NCI-H226 (cell line): Measurements from ENCODE around the gene RC3H2.

Source experiments
- DNase-seq: peaks from one replicate; pipeline ENCODE4 v3.0.0-alpha.2; 2015

RC3H2 gene

DNA sequence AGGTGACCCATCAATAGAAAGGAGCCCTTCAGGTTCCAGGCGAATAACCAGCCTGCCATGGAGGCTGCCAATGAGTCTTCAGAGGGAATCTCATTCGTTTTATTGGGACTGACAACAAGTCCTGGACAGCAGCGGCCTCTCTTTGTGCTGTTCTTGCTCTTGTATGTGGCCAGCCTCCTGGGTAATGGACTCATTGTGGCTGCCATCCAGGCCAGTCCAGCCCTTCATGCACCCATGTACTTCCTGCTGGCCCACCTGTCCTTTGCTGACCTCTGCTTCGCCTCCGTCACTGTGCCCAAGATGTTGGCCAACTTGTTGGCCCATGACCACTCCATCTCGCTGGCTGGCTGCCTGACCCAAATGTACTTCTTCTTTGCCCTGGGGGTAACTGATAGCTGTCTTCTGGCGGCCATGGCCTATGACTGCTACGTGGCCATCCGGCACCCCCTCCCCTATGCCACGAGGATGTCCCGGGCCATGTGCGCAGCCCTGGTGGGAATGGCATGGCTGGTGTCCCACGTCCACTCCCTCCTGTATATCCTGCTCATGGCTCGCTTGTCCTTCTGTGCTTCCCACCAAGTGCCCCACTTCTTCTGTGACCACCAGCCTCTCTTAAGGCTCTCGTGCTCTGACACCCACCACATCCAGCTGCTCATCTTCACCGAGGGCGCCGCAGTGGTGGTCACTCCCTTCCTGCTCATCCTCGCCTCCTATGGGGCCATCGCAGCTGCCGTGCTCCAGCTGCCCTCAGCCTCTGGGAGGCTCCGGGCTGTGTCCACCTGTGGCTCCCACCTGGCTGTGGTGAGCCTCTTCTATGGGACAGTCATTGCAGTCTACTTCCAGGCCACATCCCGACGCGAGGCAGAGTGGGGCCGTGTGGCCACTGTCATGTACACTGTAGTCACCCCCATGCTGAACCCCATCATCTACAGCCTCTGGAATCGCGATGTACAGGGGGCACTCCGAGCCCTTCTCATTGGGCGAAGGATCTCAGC, 104.8 kb downstream of the RC3H2 start, which contains the start of gene OR1K1:
Gene OR1K1 (plus strand): TSS at position 58 of the 995 bp plus-strand sequence. CDS start 0 bp downstream, at position 58.
- DNase-seq, result no peak

DNA sequence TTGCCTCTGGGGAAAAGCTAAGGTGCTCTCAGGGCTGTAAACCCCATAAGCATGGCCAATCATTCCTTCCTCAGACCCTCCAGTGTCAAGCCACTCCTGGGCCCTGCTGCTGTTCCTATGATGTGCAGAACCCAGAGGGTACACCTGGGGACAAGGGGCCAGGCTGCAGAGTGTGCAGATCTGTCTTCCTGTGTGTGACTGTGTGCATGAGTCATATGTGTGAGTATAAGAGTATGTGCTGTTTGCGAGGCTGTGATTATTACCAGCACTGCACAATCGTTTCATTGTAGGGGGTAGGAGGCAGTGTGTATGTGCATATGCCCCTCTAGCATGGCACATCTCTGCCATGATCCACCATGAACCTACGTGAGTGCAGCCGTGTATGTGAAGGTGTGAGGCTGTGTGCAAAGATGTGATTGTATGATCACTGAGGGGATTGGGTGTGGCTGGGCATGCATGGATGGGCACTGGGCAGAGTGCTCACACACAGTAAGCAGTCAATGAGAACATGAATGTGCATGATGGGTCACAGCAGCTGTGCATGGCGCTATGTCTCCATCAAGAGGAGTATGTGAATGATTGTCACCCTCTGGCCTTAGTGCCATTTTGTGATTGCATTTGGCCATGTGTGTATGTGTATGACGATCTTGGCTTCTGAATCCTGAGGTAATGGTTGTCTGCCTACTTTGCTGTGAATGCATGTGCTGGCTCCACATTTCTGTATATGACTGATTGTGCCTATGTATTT, 107.7 kb downstream of the RC3H2 start:
- DNase-seq, result no peak
